Subcutaneous adipose tissue (tissue), 4 donors: ENCODE data around the gene DNAJC10. TPM values are rescaled to one million over a fixed set of nuclear protein-coding genes. Genes with fewer than 3 reads are reported as not detected.

Experiments used
- CTCF ChIP-seq: fragments of 450-650 bp; IDR thresholded peaks from one replicate; pipeline ENCODE4 v1.5.1; 2016; ENCODE audit warnings: low read depth, mild to moderate bottlenecking, control low read depth, antibody characterized with exemption, moderate library complexity
- small RNA-seq: library from RNA; depleted of rRNA; stranded (forward); fragments of <200 nt; gene quantifications from one replicate; pipeline ENCODE3, GENCODE V24; 2016
- total RNA-seq, 4 donors: library from RNA; depleted of rRNA; stranded (reverse); fragments of >200 nt; gene quantifications; one replicate each; pipeline ENCODE4 v1.1.0, GENCODE V29; 2016

Gene DNAJC10
- total RNA-seq, 4 donors from 2014 or later = 38.4 to 61.5 (median 49.8) TPM

- no peak for TF ChIP-seq CTCF
Measured at GRCh38 chr2:182826496-182826895, 110.4 kb downstream of the DNAJC10 start.

GRCh38 chr2:182827182-182827879 is 111.3 kb downstream of the DNAJC10 start:
- TF ChIP-seq CTCF = no peak

- no peak for TF ChIP-seq CTCF
Measured at GRCh38 chr2:182831101-182831500, 115.0 kb downstream of the DNAJC10 start.

GRCh38 chr2:182831921-182832320 is 115.9 kb downstream of the DNAJC10 start:
- TF ChIP-seq CTCF = no peak

- no peak for TF ChIP-seq CTCF
Measured at GRCh38 chr2:182833084-182833854, 117.2 kb downstream of the DNAJC10 start.

- no peak for TF ChIP-seq CTCF
Measured at GRCh38 chr2:182834293-182834692, 118.2 kb downstream of the DNAJC10 start.

GRCh38 chr2:182836451-182836850 is 120.4 kb downstream of the DNAJC10 start:
- TF ChIP-seq CTCF = no peak

Small RNA genes lying within 50 kb of the gene (small RNA-seq; reads per million reads assigned to genes)
- gene RF00019 = 0.49 reads per million

Other genes starting within 250 kb of the DNAJC10 start
- gene FRZB, start 150.4 kb downstream of the DNAJC10 start, total RNA-seq = 1 to 10 TPM in 2 of 4 donors, under 1 TPM in 2; 0.57 to 8.1 (median 1.6) TPM